Right lobe of liver (tissue), 4 donors: ENCODE data around the gene GDPD5.

Experiments
- POLR2A ChIP-seq: fragments of 450-650 bp; IDR thresholded peaks from one replicate; pipeline ENCODE4 v1.6.1; 2017; ENCODE audit warnings: antibody characterized with exemption, mild to moderate bottlenecking
- TF ChIP-seq, protein P1 (sequence below), 4 donors: fragments of 200-600 bp in 3 of 4; fragments of 450-650 bp in 1 of 4; IDR thresholded peaks; one replicate each; pipeline versions ENCODE4 v1.5.1 to v1.8.0; 2016 to 2022; ENCODE audit warnings: antibody characterized with exemption in 4 of 4, mild to moderate bottlenecking in 2 of 4
- donor health status: DM: no; HTN: no; CAD: no.
- donor health status: DM: no; HTN: no; CAD: no.
- donor health status: DM: no; HTN: yes; CAD: no.

DNA sequence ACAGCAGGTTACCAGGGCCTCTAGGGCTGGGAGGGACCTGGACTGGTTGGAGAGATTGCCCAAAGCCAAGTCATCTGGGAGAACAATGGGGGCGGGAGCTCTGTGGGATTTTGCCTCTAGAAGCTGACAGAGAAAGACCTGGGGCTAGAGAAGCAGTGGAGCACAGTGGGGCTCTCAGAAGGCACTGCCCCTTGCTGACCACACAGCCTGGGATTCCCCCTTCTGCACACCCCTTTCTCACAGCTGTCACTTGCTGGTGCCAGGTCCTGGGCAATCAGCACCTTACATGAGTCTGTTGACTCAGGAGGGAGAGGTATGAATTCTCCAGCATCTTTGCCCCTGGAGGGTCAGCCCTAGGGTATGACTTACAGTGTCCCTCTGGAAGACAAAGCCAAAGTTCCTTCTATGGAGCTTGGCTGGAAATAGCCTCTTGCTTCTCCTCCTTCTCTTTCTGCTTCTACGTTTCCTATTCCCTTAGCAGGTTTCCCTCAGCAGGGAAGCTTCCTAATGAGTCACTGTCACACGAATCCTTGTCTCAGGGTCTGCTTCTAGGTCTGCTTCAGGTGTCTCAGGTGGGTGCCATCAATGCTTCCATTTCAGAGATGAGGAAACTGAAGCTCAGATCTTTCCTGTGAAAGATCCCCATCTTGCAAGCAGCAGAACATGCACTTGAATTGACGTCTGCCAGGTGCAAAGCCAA, 27.0 kb downstream of the GDPD5 start:
- TF ChIP-seq, protein P1, sequence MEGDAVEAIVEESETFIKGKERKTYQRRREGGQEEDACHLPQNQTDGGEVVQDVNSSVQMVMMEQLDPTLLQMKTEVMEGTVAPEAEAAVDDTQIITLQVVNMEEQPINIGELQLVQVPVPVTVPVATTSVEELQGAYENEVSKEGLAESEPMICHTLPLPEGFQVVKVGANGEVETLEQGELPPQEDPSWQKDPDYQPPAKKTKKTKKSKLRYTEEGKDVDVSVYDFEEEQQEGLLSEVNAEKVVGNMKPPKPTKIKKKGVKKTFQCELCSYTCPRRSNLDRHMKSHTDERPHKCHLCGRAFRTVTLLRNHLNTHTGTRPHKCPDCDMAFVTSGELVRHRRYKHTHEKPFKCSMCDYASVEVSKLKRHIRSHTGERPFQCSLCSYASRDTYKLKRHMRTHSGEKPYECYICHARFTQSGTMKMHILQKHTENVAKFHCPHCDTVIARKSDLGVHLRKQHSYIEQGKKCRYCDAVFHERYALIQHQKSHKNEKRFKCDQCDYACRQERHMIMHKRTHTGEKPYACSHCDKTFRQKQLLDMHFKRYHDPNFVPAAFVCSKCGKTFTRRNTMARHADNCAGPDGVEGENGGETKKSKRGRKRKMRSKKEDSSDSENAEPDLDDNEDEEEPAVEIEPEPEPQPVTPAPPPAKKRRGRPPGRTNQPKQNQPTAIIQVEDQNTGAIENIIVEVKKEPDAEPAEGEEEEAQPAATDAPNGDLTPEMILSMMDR (IDR thresholded peaks at IDR 0.05), result no peak
- TF ChIP-seq POLR2A, result no peak
